Measurements from ENCODE around the gene KBTBD8. TPM values are rescaled to one million over a fixed set of nuclear protein-coding genes. Genes with fewer than 3 reads are reported as not detected.

KBTBD8 gene
- total and polyA plus RNA-seq, 4 donors = 0.94 to 5.0 (median 3.0) TPM

DNA sequence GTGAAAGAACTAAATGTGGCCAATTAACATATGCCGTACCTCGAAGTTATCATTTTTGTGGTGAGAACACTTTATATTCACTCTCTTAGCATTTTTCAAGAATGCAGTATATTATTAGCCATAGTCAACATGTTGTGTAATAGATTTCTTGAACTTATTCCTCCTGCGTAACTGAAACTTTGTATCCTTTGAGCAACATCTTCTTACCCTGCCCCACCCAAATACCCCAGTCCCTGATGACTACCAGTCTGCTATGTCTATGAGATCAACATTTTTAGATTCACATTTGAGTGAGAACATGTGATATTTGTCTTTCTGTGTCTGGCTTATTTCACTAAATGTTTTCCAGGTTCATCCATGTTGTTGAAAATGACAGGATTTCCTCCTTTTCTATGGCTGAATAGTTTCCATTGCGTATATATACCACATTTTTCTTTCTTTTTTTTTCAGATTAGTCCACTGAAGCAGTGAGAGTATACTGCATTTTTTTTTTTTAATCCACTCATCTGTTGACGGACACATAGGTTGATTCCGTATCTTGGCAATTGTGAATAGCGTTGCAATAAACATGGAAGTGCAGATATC is 12.7 kb upstream of the KBTBD8 start:
- Histone ChIP-seq H3K9me3 (ENCODE audit: control insufficient read depth in 4 of 4, insufficient read depth in 3 of 4, low read length in 3 of 4) (no peaks in the 10 kb centered on the region), H3K27ac (ENCODE audit: low read depth in 1 of 2, low read length in 1 of 2) (no peak overlapping the region), H3K9ac (ENCODE audit: insufficient read depth in 1 of 2, low read length in 2 of 2) (no peak overlapping the region), H3K27me3 (ENCODE audit: control insufficient read depth in 3 of 3, insufficient read depth in 3 of 3, low read length in 2 of 3) (no peaks in the 10 kb centered on the region), H3K4me1 (ENCODE audit: control insufficient read depth in 5 of 5, insufficient read depth in 5 of 5, low read length in 5 of 5) (no peaks in the 10 kb centered on the region), H3K4me3 (no peak overlapping the region), H3K36me3 (ENCODE audit: control insufficient read depth in 4 of 4, insufficient read depth in 4 of 4, low read length in 4 of 4) (no peaks in the 10 kb centered on the region)
- WGBS, 2 donors = 90 to 92% methylated on average over 7 of the region's 7 CpGs
- DNase-seq (no peak), ATAC-seq (ENCODE audit: insufficient read depth, low FRiP score) (no peak)
- TF ChIP-seq CTCF (IDR thresholded peaks at IDR 0.05; ENCODE audit: control extremely low read depth, extremely low read depth) = no peak

DNA sequence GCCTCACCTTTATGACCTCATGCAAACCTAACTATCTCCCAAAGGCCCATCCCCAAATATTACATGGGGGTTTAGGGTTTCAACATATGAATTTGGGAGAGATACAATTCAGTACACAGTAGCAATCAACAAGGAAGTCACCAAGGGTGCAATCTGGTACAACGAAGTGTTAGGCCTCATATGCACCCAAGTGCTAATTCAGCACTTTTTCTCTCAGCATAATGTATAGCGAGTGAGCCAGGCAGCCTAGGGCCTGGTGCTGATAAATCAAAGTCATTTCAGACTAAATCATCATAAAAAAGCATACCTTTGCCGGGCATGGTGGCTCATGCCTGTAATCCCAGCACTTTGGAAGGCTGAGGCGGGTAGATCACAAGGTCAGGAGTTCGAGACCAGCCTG is 11.7 kb upstream of the KBTBD8 start:
- Histone ChIP-seq H3K36me3 (ENCODE audit: control insufficient read depth in 4 of 4, insufficient read depth in 4 of 4, low read length in 4 of 4) (no peaks in the 10 kb centered on the region), H3K4me3 (no peak overlapping the region), H3K27ac (ENCODE audit: low read depth in 1 of 2, low read length in 1 of 2) (no peak overlapping the region), H3K9me3 (ENCODE audit: control insufficient read depth in 4 of 4, insufficient read depth in 3 of 4, low read length in 3 of 4) (no peaks in the 10 kb centered on the region), H3K27me3 (ENCODE audit: control insufficient read depth in 3 of 3, insufficient read depth in 3 of 3, low read length in 2 of 3) (no peaks in the 10 kb centered on the region), H3K4me1 (ENCODE audit: control insufficient read depth in 5 of 5, insufficient read depth in 5 of 5, low read length in 5 of 5) (no peaks in the 10 kb centered on the region), H3K9ac (ENCODE audit: insufficient read depth in 1 of 2, low read length in 2 of 2) (no peak overlapping the region)
- no peak for TF ChIP-seq CTCF (IDR thresholded peaks at IDR 0.05; ENCODE audit: control extremely low read depth, extremely low read depth)
- WGBS, 2 donors = 91 to 94% methylated on average over 5 of the region's 5 CpGs
- DNase-seq (no peak), ATAC-seq (ENCODE audit: insufficient read depth, low FRiP score) (no peak)

DNA sequence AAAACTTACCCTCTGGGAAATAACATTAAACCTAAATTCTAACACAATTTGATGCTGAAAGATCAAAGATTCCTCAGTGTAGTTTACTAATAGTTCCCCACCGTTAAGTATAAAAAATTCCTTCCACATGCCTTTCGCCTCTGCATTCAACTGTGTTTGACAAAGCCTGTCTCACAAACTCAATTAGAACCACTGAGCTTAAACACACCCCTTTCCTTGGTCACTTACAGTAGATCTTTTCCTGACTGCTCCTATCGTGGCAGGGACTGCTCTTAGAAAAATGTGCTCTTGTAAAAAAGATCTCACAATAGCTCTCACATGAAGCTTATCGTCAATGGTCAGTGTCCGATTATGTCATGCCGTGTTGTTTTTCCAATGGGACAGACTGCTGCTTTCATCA is 8.9 kb upstream of the KBTBD8 start:
- Histone ChIP-seq H3K36me3 (ENCODE audit: control insufficient read depth in 4 of 4, insufficient read depth in 4 of 4, low read length in 4 of 4) (no peaks in the 10 kb centered on the region), H3K4me3 (no peak overlapping the region), H3K4me1 (ENCODE audit: control insufficient read depth in 5 of 5, insufficient read depth in 5 of 5, low read length in 5 of 5) (no peaks in the 10 kb centered on the region), H3K27ac (ENCODE audit: low read depth in 1 of 2, low read length in 1 of 2) (no peak overlapping the region), H3K9ac (ENCODE audit: insufficient read depth in 1 of 2, low read length in 2 of 2) (no peak overlapping the region), H3K27me3 (ENCODE audit: control insufficient read depth in 3 of 3, insufficient read depth in 3 of 3, low read length in 2 of 3) (peaks cover 0 to 4% (median 0%) of the 10 kb centered on the region in 3 donors), H3K9me3 (ENCODE audit: control insufficient read depth in 4 of 4, insufficient read depth in 3 of 4, low read length in 3 of 4) (no peaks in the 10 kb centered on the region)
- DNase-seq (no peak), ATAC-seq (ENCODE audit: insufficient read depth, low FRiP score) (no peak)
- WGBS, 2 donors = 58 to 73% methylated on average over 6 of the region's 6 CpGs
- TF ChIP-seq CTCF (IDR thresholded peaks at IDR 0.05; ENCODE audit: control extremely low read depth, extremely low read depth) = no peak
